HG03575 (cell line): Measurements from ENCODE around the gene PSMB5.
A peak's percentile ranks its signal among the peaks of the same experiment; 100 is the strongest.

Experiments
- ATAC-seq: cut with Tn5 transposase; IDR thresholded peaks from one replicate; pipeline ENCODE4 v1.9.1; 2021; ENCODE audit not compliant: unreplicated experiment, insufficient number of reproducible peaks, low FRiP score; ENCODE audit errors: extremely low read depth

The PSMB5 gene

DNA sequence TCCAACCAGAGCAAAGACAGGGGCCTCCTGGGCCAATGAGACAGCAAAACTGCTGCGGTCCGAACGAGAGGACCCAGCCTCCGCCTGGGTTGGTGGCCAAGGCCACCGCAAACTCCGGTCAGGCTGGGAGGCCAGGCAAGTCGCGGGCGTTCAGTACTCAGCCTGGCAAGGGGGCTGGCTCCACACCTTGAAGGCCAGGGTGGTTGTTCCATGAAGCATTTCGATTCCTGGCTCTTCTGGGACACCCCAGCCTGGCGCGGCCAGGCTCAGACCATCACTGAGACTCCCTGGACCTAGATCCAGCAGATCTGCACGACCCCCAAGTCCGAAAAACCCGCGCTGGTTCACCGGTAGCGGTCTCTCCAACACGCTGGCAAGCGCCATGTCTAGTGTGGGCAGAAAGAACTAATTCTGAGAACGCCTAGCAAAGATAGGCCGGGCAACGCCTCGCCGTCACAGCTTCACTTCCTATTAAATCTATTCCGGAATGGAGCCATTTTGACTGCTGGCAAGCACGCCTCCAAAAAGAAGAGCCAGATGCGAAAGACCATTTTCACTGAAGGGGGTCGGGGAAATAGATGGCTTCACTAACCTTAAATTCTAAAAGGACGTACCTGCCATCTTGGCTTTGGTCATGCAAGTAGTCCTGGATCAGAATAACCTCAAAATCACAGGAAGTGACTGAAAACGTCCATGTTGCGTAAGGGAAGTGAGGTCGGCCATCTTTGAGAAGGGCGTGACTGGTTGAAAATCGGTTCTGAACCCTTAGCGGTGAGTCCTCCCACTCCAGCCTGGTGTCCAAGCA is at the start of gene PSMB5:
TSS of gene PSMB5 (minus strand) at position 403 of the 805 bp plus-strand sequence. CDS start at position 384, 19 bp downstream.
- ATAC-seq: peak; percentile 70

DNA sequence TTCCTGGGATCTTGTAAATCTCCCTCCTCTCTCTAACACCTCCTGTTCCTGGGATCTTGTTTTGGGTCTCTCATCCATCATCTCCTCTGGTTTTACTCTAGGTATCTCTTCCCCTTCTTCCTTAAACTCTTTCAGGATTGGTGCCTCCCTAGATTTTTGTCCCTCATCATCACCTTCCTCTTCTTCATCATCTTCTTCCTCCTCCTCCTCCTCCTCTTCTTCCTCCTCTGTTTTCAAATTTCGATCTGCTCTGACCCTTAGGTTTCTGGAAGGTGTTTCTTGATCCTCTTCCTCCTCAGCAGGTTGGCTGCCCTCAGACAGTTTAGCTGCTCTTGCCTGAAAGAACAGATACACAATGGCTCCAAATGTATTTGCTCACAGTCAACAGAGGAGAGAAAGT is 45.8 kb upstream of the PSMB5 start:
- ATAC-seq: no peak

DNA sequence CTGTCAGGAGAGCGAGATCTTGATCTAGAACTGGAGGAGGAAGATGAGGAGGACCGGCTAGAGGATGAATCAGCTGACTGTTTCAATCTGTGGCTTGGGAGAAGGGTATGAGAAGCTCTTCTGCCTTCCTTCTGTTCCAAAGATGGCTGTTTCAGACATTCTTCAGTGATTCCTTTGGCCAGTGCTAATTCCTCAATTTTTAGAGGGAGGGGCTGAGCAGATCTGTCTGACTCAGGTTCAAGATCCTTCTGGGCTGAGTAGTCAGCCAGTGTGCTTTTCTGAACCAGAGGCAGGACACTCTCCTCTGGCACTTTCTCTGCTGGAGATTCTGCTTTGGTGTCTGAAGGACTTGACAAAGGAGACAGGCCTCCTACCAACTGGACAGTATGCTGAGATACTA is 45.0 kb upstream of the PSMB5 start:
- no peak for ATAC-seq

DNA sequence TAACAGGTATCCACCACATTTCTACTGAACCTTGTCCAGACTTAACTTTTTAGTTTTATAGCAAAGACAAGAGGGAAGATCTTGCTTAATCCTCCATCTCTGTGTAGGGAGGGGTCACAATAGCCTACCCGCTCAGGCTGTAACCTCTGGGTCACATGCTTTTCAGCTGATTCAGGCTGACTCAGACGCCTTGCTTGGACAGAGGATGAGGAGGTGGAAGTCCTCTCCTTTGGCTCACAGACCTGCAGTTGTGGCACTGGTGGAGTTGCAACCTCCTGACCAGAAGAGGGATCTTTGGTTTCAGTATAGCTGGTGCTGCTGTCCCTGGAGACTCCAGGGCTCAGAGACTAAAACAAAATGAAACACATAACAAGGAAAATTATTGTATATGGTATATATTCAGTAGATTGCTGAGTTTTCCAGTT is 44.0 kb upstream of the PSMB5 start:
- no peak for ATAC-seq

GRCh38 chr14:23077962-23078361 is 43.3 kb upstream of the PSMB5 start:
- no peak for ATAC-seq

- ATAC-seq: no peak
Observed at GRCh38 chr14:23076785-23077408, 42.2 kb upstream of the PSMB5 start.

DNA sequence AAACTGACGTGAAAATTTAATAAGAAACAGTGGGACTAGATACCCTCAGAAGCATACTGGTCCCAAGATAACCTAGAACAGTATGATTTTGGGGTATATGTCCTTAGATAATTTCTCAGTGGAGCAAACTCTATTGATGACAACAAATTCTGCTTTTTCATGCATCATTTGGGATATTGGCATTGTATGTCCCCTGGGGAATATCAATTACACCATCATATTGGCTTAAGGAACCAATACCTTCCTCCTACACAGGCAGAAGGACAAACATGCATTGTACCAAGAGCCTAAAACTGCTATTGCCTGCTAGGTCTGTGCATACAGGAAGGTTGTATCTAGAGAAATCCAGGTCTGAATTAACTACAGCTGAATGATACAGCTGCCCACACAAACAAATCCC is 40.2 kb upstream of the PSMB5 start:
- no peak for ATAC-seq

DNA sequence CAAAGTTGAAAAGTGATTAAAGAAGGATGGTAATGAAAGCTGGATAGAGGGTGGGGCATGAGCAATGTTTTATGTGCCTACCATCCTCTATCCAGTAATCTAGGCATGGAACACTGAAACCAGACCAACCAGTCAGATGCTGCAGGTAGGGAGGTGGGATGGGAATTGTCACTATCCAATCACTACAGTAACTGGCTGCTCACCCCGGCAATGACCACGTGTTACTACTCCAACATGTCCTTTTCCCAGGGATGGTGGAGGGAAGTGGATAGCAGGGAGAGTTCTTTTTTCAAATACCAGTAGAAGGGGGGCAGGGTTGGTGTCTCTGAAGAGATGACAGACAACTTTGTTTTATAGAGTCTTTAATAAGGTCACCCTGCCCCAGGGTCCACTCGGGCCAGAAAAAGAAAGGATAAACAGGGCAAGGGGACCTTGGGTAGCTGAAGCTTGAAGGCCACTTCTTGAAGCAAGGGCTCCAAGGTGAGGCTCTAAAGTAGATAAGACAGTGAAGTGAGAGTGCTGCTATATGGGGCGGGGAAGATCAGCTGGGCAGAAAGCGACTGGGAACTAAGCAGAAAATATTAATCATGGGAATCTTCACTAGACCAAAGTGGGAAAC is 37.3 kb upstream of the PSMB5 start:
- ATAC-seq: no peak

DNA sequence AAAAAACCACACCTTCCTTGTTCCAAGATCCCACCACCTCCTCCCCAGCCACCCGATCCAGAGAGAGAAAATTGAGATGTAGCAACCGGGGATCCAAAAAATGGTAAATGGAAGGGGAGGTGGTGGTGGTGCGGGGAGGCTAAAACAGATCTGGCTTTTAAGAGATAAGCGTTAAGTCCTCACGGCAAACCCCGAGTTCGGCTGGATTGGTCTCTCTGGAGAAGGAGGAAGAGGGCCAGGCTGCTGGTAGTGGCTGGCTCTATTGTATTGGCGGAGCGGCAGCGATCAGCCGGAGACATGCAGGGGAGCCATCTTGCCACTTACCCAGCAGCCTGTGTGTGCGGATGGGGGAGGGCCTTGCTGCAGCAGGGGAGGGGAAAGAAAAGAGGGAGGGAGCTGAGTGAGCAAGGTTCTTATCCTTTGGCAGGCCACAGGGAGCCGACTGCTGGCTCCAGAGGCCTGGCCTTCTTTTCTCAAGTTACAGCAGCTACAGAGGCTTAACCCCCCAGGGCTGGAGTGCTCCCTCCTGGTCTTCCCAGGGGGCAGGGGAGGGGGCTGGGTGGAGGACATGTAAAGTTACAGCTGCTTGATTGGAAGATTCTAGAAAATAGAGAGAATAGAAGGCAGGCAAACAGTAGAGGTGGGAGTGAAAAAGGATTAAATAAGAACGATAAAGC is 36.7 kb upstream of the PSMB5 start:
- no peak for ATAC-seq

DNA sequence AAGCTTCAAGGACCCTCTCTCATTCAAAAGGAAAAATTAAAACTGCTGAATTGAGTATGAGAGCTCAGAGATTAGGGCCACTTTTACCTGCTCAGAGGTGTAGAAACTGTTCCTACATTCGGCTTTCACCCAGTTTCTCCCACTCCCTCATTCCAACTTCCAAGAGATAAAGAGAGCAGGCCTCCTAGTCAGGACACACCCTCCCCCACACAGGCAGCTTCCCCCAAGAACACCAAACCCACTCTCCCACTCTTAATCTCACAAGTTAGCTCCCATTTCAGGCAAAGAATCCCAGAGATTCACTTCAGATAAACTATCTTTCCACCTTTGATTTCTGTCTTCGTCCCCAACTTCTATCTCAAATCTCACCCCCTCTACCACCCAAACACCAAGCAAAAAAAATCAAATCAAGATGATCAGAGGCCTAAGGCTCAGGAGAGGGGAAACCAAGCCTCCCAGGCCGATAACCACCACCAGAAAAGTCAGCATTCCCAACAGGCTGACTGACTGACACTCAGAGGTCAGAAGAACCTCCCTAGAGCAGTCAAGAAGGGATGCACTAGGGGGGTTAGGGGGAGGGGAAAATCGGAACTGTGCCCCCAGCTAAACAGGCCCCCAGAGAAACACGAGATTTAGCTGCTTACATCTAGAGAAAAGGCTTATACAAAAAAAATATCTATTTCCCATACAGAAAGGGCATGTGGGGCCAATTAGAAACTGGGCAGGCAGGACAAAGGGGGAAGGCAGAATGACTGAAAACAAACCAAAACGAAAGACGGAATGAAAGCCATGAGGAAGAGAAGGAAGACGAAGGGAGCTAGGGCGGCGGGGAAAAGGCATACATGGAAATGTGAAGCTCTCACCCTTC is 35.8 kb upstream of the PSMB5 start:
- no peak for ATAC-seq

- ATAC-seq: no peak
Observed at GRCh38 chr14:23069413-23069806, 34.7 kb upstream of the PSMB5 start.

GRCh38 chr14:23068789-23069412 is 34.2 kb upstream of the PSMB5 start:
- no peak for ATAC-seq

DNA sequence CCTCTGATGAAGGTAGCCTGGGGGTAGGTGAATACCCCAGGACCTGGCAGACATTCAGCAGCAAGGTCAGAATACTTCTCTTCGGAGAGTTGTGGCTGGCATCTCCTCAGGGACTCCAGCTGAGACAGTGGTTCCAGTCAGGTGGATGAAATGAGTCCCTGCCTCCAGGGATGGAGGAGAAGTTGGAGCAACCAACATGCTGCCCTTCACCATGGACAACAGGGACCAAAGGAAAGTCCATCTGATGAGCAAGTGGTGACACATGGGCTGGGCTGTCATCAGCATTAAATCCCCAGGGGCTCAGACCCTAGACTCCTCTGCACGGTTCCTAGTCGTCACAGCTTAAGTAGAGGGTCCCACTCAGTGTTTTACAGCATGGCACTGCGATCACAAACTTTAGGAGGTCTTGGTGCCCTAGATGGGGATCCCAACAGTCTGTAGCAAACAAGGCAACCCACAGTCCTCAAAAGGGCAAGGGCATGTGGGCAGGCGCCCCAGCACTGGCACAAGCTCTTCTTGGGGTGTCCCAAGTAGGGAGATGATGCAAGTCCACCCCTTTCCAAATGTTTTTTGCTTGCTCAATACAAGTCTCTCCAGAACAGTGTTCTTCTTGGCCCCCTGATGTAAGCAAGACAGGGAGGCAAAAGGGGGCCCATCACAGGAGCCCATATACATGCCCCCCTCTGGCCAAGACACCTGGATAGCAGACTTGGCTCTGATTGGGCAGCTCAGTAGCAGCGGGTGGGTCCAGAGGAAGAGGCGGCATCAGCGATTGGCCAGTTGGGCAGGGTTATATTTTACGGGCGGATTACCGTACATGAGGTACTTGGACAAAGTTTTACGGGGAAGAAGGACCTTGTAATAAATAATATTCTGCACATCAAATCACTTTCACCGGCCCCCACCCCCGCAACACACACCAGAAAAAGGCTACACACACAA is 33.4 kb upstream of the PSMB5 start:
- no peak for ATAC-seq

GRCh38 chr14:23066855-23067744 is 32.4 kb upstream of the PSMB5 start:
- ATAC-seq: no peak

- no peak for ATAC-seq
Observed at GRCh38 chr14:23066368-23066767, 31.7 kb upstream of the PSMB5 start.

DNA sequence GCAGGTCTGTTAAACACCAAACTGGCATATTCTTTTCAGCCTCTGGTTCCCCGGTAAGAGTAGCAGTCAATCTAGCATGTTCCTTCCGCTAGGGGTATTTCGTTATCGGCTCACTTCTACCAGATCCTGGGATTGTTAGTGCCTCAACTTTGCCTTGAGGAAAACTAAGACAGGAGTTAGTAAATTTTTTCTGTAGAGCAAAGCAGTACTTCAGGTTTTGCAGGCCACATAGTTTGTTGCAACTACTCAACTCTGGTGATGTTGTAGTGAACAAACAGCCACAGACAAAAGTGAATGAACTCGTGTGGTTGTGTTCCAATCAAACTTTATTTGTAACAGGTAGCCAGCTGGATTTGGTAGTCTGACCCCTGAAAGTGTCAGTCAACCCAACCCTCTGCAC is 28.9 kb upstream of the PSMB5 start:
- ATAC-seq: no peak
